GM12873 (cell line): ENCODE data around the gene SPATC1L.

ENCODE experiments used
- CTCF ChIP-seq: IDR thresholded peaks from 2 replicates; pipeline ENCODE4 v1.5.1; 2012; ENCODE audit warnings: low read depth, mild to moderate bottlenecking, moderate library complexity, low read length, control low read depth; ENCODE audit not compliant: insufficient read depth; ENCODE audit errors: missing control alignments

SPATC1L gene

GRCh38 chr21:46138383-46138970 is 45.8 kb downstream of the SPATC1L start:
- TF ChIP-seq CTCF, result no peak

- no peak for TF ChIP-seq CTCF
These were observed 46.4 kb downstream of the SPATC1L start for GRCh38 chr21:46137908-46138307.

GRCh38 chr21:46136739-46137349 is 47.4 kb downstream of the SPATC1L start:
- no peak for TF ChIP-seq CTCF

- no peak for TF ChIP-seq CTCF
These were observed 48.4 kb downstream of the SPATC1L start for GRCh38 chr21:46135782-46136395.

- no peak for TF ChIP-seq CTCF
These were observed 52.2 kb downstream of the SPATC1L start for GRCh38 chr21:46131838-46132651.

GRCh38 chr21:46131588-46131837 is 52.7 kb downstream of the SPATC1L start:
- TF ChIP-seq CTCF, result no peak

- no peak for TF ChIP-seq CTCF
These were observed 53.2 kb downstream of the SPATC1L start for GRCh38 chr21:46130831-46131587.
